Measurements from ENCODE around the gene DNAJA3.
A peak's percentile ranks its signal among the peaks of the same experiment; 100 is the strongest.

The DNAJA3 gene

DNA sequence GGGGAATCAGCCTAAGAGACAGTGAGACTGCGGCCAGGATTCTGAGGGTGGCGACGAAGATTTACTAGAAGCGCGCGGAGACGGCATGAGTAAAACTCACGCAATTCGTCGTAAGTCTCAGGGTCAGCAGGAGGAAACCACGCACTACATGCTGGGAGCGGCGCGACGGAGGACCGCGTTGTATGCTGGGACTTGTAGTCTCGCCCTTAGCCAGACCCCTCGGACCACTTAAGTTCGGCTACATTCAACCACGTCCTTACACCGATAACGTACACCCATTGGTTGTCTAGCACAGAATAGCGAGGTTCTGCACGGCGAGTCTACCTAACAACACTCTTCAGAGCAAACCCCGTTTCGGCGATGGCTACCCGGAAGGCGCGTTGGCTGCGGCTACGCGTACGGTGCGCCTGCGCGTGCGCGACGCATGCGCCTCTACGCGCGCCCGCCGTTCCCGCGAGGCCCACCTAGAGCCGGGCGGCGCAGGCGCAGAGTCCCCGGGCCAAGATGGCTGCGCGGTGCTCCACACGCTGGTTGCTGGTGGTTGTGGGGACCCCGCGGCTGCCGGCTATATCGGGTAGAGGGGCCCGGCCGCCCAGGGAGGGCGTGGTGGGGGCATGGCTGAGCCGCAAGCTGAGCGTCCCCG lies at the start of gene DNAJA3:
DNAJA3 (plus strand) TSS at position 491 of the 643 bp plus-strand sequence; CDS start at position 505, 14 bp downstream.
- Histone ChIP-seq H3K9me3 (ENCODE audit: control insufficient read depth, low read length) (no peaks in the 10 kb centered on the region), H3K27me3 (replicated peaks; ENCODE audit: control insufficient read depth, insufficient read depth, low read length) (no peaks in the 10 kb centered on the region), H3K4me3 (ENCODE audit: low read length) (peak within 1 kb of the TSS; percentile 87), H3K4me1 (ENCODE audit: control insufficient read depth, insufficient read depth, low read length) (peaks cover 19% of the 10 kb centered on the region), H3K9ac (ENCODE audit: low read length) (peak within 1 kb of the TSS; percentile 95), H3K36me3 (ENCODE audit: control insufficient read depth, insufficient read depth, low read length, severe bottlenecking) (peaks cover 3% of the 10 kb centered on the region)
- DNase-seq (ENCODE audit: low read depth): peak; percentile 97

DNA sequence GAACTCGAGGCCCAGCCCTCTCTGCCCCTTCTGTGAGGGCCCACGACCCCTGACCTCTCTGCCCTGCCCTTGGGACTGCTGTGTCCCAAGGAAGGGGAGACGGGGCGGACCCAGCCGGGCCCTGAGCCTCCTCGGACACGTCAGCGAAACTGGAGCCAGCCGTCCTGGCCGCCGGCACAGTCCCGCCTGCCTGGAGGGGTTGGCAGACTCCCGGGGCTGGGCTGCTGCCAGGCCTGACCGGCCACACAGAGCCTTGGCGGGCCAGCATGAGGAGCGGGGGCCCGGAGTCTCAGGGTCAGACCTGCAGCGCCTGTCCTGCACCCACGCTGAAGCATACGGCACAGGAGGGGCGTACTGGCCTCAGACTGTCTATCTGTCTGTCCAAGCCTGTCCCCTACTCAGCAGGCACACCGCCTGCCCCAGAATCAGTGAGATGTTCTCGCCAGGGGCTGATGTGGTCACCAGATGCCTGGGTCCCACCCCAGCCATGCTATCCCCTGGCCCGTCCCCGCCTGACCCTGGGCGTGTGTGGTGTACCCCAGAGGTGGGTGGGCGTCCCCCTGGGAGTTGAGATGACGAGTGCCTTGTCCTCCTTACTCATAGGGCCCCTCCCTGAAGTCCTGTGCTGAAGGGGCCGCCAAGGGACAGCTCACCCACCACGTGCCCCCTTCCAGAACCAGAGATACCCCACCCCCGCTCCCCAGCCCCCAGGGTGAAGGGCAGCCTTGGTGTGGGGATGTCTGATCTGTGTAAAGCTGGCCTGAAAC lies 49.4 kb upstream of the DNAJA3 start:
- peak; percentile 93 for DNase-seq (ENCODE audit: low read depth)
- peak overlapping the region; percentile 72 for H3K4me3 ChIP-seq (ENCODE audit: low read length)
- no peaks in the 10 kb centered on the region for H3K27me3 ChIP-seq (replicated peaks; ENCODE audit: control insufficient read depth, insufficient read depth, low read length)
- H3K9ac ChIP-seq (ENCODE audit: low read length): peak overlapping the region; percentile 81
- peaks cover 15% of the 10 kb centered on the region for H3K36me3 ChIP-seq (ENCODE audit: control insufficient read depth, insufficient read depth, low read length, severe bottlenecking)
- no peaks in the 10 kb centered on the region for H3K9me3 ChIP-seq (ENCODE audit: control insufficient read depth, low read length)
- H3K4me1 ChIP-seq (ENCODE audit: control insufficient read depth, insufficient read depth, low read length): peaks cover 54% of the 10 kb centered on the region

DNA sequence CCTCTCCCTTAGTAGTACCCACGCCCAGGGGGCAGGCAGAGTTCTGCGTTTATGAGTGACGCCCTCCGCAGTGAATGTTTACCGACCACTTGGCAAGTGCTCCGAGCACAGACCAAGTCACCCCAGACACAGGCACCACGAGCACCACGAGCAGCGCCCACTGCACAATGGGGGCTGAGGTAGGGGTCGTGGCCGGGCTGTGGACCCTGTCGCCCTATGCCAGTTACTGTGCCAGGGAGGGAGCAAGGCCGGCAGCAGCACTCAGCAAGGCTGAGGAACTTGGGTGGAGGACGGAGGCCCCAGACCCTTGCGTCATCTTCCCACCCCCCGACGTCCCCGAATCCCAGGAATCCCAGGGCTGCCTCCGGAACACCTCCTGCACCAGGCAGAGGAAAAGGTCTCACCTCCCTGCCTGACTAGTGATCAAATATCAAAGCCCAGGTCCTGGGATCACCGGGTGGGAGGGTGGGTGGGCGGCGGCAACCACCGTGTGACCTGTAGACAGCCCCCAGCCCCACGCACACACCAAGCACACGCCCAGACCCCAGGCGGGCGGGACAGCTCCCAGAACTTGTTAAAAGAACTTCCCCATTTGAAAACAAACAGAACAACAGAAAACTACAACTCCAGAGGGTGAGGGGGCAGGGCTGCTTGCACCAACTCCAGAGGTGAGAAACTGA lies 48.6 kb upstream of the DNAJA3 start:
- peaks cover 51% of the 10 kb centered on the region for H3K4me1 ChIP-seq (ENCODE audit: control insufficient read depth, insufficient read depth, low read length)

DNA sequence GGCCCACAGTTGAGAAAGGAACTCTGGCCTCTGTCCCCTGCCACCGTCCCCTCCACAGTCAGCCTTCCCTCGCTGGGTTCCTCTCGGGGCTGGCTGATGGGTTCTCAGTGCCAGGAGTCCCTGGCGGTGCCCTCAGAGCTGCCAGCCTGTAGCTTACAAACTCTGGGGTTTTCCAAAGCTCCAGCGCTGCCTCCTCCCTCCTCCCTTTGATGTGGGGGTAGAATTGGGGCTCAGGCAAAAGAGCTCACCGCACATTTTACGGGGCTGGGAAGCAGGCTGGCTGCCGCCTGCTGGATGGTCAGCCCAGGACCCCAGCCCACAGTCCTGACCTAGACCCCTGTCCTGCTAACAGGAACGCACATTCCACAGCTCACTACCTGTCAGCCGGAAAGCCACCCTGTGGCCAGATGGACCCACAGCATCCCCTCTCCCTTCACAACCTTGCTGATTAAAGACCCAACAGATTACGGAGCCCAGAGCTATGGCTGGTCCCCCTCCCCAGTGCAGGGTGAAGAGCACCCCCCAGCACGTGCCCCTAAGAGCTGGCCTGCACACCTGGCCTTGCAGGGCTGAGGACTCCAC lies 48.0 kb upstream of the DNAJA3 start:
- Histone ChIP-seq H3K9ac (ENCODE audit: low read length) (peak overlapping the region; percentile 76), H3K36me3 (ENCODE audit: control insufficient read depth, insufficient read depth, low read length, severe bottlenecking) (peaks cover 28% of the 10 kb centered on the region), H3K4me1 (ENCODE audit: control insufficient read depth, insufficient read depth, low read length) (peaks cover 50% of the 10 kb centered on the region), H3K27me3 (replicated peaks; ENCODE audit: control insufficient read depth, insufficient read depth, low read length) (no peaks in the 10 kb centered on the region), H3K4me3 (ENCODE audit: low read length) (peak overlapping the region; percentile 48), H3K9me3 (ENCODE audit: control insufficient read depth, low read length) (no peaks in the 10 kb centered on the region)
- peak; percentile 46 for DNase-seq (ENCODE audit: low read depth)

More for the DNA sequence above, 48.6 kb upstream of the DNAJA3 start:
- DNase-seq (ENCODE audit: low read depth): peak; percentile 64
- Histone ChIP-seq H3K9ac (ENCODE audit: low read length) (peak overlapping the region; percentile 81), H3K36me3 (ENCODE audit: control insufficient read depth, insufficient read depth, low read length, severe bottlenecking) (peaks cover 21% of the 10 kb centered on the region), H3K4me3 (ENCODE audit: low read length) (peak overlapping the region; percentile 72), H3K27me3 (replicated peaks; ENCODE audit: control insufficient read depth, insufficient read depth, low read length) (no peaks in the 10 kb centered on the region), H3K9me3 (ENCODE audit: control insufficient read depth, low read length) (no peaks in the 10 kb centered on the region)

DNA sequence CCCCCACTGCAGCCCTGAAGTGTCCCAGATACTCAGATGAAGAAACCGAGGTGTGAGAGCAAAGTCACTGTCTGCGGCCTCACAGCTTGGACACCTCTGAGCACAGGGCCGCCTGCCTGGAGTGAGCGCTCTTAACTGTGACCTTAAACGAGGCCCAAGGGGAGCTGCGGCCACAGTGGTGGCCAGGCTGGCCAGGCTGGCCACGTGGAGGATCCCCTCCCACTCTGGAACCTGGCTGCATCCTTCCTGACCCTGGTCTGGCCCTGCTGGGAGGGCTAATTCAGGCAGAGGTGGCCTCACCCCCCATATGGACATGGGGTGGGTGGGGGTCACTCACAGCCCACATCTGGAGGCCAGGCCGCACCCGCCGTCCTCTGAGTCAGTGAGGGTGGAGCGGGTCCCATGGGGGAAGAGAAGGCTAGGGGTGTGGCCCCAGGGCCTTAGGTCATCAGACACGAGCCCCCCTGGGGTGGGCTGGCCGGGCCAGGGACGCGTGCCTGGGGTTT lies 47.5 kb upstream of the DNAJA3 start:
- Histone ChIP-seq H3K9me3 (ENCODE audit: control insufficient read depth, low read length) (no peaks in the 10 kb centered on the region), H3K4me1 (ENCODE audit: control insufficient read depth, insufficient read depth, low read length) (peaks cover 47% of the 10 kb centered on the region), H3K27me3 (replicated peaks; ENCODE audit: control insufficient read depth, insufficient read depth, low read length) (no peaks in the 10 kb centered on the region), H3K4me3 (ENCODE audit: low read length) (peak overlapping the region; percentile 48), H3K36me3 (ENCODE audit: control insufficient read depth, insufficient read depth, low read length, severe bottlenecking) (peaks cover 33% of the 10 kb centered on the region), H3K9ac (ENCODE audit: low read length) (peak overlapping the region; percentile 76)
- DNase-seq (ENCODE audit: low read depth): no peak

DNA sequence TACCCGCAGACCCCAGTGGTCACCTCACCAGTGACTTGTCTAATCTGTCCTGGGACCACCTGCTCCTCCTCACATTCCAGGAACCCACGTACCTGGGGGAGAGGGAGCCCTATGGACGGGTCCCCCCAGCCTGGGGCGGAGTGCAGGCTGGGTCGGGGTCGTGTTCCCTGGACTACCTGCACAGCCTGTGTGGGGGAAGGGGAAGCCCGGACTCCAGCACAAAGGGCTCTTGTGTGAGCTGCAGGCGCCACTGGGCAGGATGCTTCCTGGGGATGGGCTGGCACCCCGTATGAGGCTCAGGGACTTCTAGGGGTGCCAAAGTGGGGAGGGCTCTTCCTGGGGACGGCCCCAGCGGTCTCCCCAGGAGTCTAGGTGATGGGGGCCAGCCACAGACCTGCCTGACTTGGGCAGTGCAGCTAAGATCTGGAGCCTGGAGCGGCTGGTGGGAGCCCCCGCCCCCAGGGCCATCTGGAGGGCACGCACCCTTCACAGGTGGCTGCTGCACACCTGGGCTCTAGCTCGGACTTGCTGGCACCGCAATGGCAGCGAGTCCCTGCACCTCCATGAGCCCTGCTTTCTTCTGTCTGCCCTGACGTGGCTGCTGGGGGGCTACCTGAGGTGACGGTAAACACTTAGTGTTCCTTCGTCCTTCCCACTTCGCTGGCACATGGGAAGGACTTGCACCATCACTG lies 46.5 kb upstream of the DNAJA3 start:
- no peak for DNase-seq (ENCODE audit: low read depth)
- Histone ChIP-seq H3K4me1 (ENCODE audit: control insufficient read depth, insufficient read depth, low read length) (peaks cover 48% of the 10 kb centered on the region), H3K27me3 (replicated peaks; ENCODE audit: control insufficient read depth, insufficient read depth, low read length) (no peaks in the 10 kb centered on the region), H3K36me3 (ENCODE audit: control insufficient read depth, insufficient read depth, low read length, severe bottlenecking) (peaks cover 40% of the 10 kb centered on the region), H3K9me3 (ENCODE audit: control insufficient read depth, low read length) (no peaks in the 10 kb centered on the region), H3K9ac (ENCODE audit: low read length) (peak overlapping the region; percentile 76), H3K4me3 (ENCODE audit: low read length) (no peak overlapping the region)

DNA sequence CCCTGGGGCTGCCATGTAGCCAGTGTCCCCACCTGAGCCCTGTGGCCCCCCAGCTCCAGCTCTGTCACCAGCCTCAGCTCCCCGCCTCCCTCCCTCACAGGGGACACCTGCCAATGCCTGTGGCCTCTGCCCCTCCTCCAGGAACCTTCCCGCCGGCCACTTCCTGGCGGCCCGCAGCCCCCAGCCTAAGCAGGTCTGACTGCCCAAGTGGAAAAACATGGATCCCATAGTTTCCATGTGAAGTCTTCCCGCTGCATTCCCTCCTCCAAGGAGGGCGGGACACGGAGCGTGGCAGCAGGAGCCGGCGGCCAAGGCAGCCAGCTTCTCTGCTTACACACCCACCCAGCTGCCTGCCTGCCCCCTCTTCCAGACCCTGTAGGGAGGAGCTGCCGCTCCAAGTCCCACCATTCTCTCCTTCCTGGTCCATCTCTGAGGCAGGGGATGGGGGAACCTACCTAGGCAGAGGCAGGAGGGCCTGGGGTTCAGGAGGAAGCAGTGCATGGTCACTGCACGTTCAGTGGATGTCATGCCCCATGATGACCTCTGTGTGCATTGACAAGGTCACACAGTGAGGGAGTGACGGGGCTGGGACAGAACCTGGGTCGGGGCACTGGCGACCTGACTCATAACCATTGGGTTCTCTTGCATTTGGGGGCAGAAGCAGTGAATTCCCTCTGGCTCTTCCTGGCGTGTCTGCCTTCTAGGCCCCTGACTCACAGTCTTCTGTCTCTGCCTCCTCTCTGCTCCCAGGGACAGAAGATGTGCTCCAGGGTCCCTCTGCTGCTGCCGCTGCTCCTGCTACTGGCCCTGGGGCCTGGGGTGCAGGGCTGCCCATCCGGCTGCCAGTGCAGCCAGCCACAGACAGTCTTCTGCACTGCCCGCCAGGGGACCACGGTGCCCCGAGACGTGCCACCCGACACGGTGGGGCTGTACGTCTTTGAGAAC lies 45.3 kb upstream of the DNAJA3 start:
- H3K9me3 ChIP-seq (ENCODE audit: control insufficient read depth, low read length): no peaks in the 10 kb centered on the region
- H3K4me1 ChIP-seq (ENCODE audit: control insufficient read depth, insufficient read depth, low read length): peaks cover 46% of the 10 kb centered on the region
- no peaks in the 10 kb centered on the region for H3K27me3 ChIP-seq (replicated peaks; ENCODE audit: control insufficient read depth, insufficient read depth, low read length)
- peaks cover 40% of the 10 kb centered on the region for H3K36me3 ChIP-seq (ENCODE audit: control insufficient read depth, insufficient read depth, low read length, severe bottlenecking)
- H3K4me3 ChIP-seq (ENCODE audit: low read length): no peak overlapping the region
- no peak overlapping the region for H3K9ac ChIP-seq (ENCODE audit: low read length)
- no peak for DNase-seq (ENCODE audit: low read depth)

DNA sequence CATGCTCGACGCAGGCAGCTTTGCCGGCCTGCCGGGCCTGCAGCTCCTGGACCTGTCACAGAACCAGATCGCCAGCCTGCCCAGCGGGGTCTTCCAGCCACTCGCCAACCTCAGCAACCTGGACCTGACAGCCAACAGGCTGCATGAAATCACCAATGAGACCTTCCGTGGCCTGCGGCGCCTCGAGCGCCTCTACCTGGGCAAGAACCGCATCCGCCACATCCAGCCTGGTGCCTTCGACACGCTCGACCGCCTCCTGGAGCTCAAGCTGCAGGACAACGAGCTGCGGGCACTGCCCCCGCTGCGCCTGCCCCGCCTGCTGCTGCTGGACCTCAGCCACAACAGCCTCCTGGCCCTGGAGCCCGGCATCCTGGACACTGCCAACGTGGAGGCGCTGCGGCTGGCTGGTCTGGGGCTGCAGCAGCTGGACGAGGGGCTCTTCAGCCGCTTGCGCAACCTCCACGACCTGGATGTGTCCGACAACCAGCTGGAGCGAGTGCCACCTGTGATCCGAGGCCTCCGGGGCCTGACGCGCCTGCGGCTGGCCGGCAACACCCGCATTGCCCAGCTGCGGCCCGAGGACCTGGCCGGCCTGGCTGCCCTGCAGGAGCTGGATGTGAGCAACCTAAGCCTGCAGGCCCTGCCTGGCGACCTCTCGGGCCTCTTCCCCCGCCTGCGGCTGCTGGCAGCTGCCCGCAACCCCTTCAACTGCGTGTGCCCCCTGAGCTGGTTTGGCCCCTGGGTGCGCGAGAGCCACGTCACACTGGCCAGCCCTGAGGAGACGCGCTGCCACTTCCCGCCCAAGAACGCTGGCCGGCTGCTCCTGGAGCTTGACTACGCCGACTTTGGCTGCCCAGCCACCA lies 44.4 kb upstream of the DNAJA3 start:
- Histone ChIP-seq H3K4me1 (ENCODE audit: control insufficient read depth, insufficient read depth, low read length) (peaks cover 48% of the 10 kb centered on the region), H3K36me3 (ENCODE audit: control insufficient read depth, insufficient read depth, low read length, severe bottlenecking) (peaks cover 40% of the 10 kb centered on the region)
- no peak for DNase-seq (ENCODE audit: low read depth)

DNA sequence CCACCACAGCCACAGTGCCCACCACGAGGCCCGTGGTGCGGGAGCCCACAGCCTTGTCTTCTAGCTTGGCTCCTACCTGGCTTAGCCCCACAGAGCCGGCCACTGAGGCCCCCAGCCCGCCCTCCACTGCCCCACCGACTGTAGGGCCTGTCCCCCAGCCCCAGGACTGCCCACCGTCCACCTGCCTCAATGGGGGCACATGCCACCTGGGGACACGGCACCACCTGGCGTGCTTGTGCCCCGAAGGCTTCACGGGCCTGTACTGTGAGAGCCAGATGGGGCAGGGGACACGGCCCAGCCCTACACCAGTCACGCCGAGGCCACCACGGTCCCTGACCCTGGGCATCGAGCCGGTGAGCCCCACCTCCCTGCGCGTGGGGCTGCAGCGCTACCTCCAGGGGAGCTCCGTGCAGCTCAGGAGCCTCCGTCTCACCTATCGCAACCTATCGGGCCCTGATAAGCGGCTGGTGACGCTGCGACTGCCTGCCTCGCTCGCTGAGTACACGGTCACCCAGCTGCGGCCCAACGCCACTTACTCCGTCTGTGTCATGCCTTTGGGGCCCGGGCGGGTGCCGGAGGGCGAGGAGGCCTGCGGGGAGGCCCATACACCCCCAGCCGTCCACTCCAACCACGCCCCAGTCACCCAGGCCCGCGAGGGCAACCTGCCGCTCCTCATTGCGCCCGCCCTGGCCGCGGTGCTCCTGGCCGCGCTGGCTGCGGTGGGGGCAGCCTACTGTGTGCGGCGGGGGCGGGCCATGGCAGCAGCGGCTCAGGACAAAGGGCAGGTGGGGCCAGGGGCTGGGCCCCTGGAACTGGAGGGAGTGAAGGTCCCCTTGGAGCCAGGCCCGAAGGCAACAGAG lies 43.5 kb upstream of the DNAJA3 start:
- Histone ChIP-seq H3K4me1 (ENCODE audit: control insufficient read depth, insufficient read depth, low read length) (peaks cover 49% of the 10 kb centered on the region), H3K27me3 (replicated peaks; ENCODE audit: control insufficient read depth, insufficient read depth, low read length) (no peaks in the 10 kb centered on the region), H3K4me3 (ENCODE audit: low read length) (no peak overlapping the region), H3K36me3 (ENCODE audit: control insufficient read depth, insufficient read depth, low read length, severe bottlenecking) (peaks cover 40% of the 10 kb centered on the region), H3K9ac (ENCODE audit: low read length) (peak overlapping the region; percentile 19), H3K9me3 (ENCODE audit: control insufficient read depth, low read length) (no peaks in the 10 kb centered on the region)
- DNase-seq (ENCODE audit: low read depth): no peak

More for the DNA sequence above, 44.4 kb upstream of the DNAJA3 start:
- Histone ChIP-seq H3K9me3 (ENCODE audit: control insufficient read depth, low read length) (no peaks in the 10 kb centered on the region), H3K27me3 (replicated peaks; ENCODE audit: control insufficient read depth, insufficient read depth, low read length) (no peaks in the 10 kb centered on the region), H3K9ac (ENCODE audit: low read length) (no peak overlapping the region), H3K4me3 (ENCODE audit: low read length) (no peak overlapping the region)

All from adipocyte (in vitro differentiated cells).